COR-L47 (cell line): Measurements from ENCODE around the gene NR1H2.
A peak's percentile ranks its signal among the peaks of the same experiment; 100 is the strongest.
"Not testable (repeated sequence)": the region's sequence is repeated elsewhere in the genome, so short reads cannot be mapped to it uniquely, and the experiment has no call there.

Experiments used
- DNase-seq: peaks from one replicate; lab custom pipeline; 2025; lab: John Stamatoyannopoulos, UW

The NR1H2 gene

GRCh38 chr19:50376166-50377050 is at the start of gene NR1H2:
Gene NR1H2 (plus strand): TSS chr19:50376457. CDS start chr19:50377606, 1,149 bp downstream.
- peak; percentile 97 for DNase-seq

DNA sequence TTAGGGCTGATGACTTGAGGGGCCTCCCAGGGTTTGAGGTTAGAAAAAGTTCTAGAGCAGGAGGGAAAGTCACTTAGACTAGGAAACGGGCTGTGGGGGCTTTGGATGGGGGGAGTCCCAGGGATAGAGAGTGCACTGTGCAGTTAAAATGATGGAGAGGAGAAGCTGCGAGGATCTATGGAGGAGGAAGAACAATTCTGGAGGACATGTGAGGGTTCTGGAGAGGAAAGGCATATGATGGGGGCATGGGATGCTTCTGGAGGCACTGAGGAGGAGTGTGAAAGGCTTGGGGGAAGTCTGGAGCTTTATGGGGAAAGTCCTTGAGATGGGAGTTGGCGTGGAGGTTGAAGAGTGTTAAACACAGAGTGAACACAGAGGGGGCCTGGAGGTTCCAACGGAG is 49.2 kb upstream of the NR1H2 start:
- no peak for DNase-seq

- no peak for DNase-seq
These were observed 48.6 kb upstream of the NR1H2 start for GRCh38 chr19:50327461-50328223.

DNA sequence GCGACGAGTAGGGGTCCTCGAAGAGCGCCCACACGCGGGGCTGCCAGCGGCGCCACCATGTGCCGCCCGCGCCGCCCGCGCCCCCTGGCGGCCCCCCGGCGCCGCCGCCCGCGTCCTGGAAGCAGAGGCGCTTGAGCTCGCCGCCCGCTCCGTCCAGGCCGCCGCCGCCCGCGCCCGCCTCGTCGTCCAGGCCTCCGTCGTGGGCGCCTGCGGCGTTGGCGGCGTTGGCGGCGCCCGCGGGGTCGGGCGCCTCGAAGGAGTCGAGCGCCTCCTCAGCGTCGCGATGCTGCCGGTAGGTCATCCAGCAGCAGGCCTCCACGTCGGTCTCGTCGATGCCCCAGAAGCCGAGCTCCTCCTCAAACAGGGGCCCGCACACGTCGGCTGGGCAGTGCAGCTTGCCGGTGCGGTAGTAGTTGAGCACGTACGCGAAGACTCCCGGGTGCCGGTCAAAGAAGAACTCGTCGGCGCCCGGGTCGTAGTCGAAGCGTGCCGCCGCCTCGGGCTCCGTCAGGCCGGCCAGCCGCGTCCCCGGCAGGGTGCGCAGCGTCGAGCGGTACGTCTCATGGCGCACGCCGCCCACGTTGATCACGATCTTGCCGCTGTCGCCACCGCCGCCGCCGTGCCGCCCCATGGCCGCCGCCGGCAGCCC is 47.9 kb upstream of the NR1H2 start:
- DNase-seq, result no peak

GRCh38 chr19:50328873-50329145 is 47.4 kb upstream of the NR1H2 start:
- DNase-seq, result no peak

- peak; percentile 24 for DNase-seq
These were observed 46.9 kb upstream of the NR1H2 start, which contains the start of gene KCNC3 for GRCh38 chr19:50329146-50329925. Gene KCNC3 (minus strand): TSS chr19:50329377. CDS start chr19:50329082, 295 bp downstream.

GRCh38 chr19:50329926-50330294 is 46.3 kb upstream of the NR1H2 start:
- not testable (repeated sequence) for DNase-seq

GRCh38 chr19:50330365-50331078 is 45.7 kb upstream of the NR1H2 start:
- DNase-seq, result no peak

DNA sequence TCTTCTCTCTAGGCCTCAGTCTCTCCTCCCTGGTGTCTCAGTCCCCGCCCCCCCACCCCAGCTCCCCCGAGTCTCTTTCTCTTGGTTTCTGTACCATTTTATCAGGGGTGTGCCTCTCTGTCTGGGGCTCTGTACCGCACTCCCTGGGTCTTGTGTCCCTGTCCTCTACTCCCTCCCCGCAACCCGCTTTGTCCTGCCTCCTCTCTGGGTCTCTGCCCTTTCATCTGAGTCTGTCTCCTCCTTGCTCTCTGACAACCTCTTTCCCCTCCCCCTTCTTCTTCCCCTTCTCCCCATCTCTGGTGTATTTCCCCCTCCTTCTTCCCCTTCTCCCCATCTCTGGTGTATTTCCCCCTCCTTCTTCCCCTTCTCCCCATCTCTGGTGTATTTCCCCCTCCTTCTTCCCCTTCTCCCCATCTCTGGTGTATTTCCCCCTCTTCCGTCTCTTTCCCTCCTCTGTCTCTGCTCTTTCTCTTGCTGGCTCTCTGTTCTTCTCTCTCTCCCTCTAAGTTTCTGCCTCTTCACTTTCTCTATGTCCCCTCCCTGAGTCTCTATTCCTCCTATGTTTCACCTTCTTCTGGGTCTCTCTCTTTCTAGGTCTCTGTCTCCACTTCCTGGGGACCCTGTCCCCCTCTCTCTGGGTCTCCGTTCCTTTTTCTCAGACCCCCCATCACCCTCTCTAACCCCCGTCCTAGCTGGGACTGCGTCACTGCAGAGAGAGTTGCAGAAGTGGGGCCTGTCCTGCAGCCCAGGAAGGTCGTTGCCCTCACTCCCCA is 44.9 kb upstream of the NR1H2 start:
- DNase-seq, result no peak

DNA sequence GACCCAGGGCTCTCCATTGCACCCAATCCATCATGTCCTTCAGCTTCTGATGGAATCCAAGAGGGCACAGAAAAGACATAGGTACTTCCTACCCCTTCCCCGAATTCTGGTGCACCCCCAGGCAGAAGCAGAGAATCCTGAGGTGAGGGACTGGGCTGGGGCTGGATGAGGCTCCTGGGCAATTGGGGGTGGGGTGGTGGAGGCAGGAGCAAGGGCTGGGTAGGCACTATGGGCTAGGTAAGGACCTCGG is 44.3 kb upstream of the NR1H2 start:
- DNase-seq, result no peak

- no peak for DNase-seq
These were observed 43.8 kb upstream of the NR1H2 start for GRCh38 chr19:50332244-50333038.

DNA sequence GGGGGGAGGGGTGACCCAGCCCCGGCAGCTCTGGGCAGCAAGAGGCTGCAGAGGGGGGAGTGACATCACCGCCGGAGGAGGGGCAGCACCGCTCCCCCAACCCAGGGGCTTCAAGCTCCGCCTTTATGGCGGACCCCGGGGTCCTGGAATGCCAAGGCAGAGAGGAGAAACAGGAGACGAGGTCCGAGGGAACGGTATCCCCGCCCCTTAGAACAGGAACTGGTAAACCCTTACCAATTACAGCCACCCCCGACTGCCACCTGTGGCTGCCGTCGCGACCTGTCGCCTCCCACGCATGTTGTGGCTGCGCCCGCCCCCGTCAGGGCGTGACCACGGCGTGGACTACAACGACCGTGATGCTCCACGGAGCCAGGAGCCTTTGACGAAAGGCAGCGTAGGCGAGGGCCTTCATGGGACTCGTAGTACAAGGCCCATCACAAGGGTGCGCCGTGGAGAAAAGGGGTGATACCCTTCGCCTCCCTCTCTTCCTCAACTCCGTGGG is 43.0 kb upstream of the NR1H2 start:
- peak; percentile 52 for DNase-seq

DNA sequence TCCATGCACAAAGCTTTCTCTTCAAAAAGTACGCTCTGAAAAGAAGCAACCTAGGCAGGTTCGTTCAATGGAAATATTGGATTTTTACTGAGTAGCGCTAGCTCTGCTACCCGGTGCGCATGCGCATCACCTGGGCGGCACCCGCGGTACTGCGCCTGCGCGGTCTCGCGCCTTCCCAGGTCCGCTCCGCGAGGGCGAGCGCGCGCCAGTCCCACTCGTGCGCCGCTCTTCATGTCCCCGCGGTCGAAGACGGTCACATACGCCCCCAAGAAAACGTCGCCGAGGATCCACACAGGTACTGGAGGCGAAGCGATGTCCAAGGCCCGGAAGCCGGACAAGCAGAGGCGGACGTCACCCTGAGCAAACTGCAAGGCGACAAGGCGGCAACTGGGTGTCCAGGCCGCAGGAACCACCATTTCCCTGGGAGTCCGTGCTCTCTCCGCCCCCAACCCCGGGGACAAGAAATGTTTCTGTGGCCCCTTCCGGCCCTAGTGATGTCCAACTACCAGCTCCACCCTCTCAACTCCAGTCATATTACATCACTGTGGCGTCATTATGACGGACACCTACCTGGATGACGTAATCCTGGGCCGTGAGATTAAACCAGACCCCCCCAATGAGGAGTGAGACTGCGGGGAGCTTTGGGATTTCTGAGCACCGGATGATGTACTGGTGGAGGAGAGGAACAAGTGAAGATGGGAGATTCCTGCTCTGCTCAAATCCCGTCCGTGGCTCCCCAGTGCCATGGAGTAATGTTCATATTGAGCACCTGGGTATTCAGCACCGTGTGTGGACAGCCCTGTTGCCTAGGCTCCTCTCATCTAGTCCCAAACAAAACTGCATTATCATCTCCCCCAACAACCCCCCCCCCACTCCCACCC is 42.3 kb upstream of the NR1H2 start:
- DNase-seq, result no peak

GRCh38 chr19:50334741-50335421 is 41.4 kb upstream of the NR1H2 start:
- no peak for DNase-seq

DNA sequence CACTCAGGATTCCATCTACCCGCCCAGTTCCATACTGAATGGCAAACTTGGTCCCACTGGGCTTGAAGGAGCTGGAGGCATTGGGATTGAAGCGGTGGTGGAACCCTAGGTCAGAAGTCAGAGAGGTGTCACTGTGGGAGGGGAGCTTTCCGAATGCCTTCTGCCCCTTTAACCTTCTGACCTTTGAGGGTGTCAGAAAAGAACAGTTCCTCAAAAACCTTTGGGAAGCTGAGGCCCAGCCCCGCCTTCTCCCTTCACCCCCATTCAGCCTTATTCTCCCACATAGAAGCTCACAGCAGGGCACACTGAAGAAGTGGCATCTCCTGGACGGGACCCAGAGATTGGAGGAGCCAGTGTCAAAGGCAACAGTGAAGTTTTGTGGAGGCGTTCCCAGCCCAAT is 39.2 kb upstream of the NR1H2 start:
- not testable (repeated sequence) for DNase-seq

DNA sequence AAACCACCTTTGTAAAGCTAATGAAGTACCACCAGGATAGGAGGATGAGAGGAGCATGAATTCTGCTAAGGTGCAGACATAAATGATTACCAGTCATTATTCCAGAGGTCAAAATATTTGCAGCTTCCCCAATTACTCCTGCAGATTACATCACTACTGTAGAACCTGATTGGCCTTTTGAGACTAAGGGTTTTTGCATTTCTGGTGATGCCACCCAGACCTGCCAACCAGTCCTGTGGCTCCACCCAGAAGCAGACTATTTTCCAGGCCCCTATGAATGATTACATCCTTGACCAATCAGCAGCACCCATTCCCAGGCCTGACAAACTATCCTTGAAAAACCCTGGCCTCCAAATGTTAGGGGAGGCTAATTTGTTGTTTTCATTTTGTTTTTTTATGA is 35.9 kb upstream of the NR1H2 start:
- no peak for DNase-seq

DNA sequence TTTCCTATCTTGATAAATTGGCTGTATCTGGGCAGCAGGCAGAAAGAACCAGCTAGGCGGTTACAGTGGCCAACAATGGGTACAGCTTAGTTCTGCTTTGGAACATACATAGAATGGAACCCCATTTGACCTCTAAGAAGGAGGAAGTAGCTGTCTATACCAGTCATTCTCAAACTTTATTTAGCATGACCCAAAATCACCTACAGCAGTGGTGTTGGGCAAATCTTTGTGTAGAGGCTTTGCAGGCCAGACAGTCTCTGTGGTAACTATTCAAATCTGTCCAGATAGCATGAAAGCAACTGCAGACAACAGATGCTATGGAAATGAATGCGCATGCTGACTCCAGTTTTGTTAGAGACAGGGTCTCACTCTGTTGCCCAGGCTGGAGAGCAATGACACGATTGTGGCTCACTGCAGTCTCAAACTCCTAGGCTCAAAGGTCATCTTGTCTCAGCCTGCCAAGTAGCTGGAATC is 35.1 kb upstream of the NR1H2 start:
- DNase-seq, result no peak

DNA sequence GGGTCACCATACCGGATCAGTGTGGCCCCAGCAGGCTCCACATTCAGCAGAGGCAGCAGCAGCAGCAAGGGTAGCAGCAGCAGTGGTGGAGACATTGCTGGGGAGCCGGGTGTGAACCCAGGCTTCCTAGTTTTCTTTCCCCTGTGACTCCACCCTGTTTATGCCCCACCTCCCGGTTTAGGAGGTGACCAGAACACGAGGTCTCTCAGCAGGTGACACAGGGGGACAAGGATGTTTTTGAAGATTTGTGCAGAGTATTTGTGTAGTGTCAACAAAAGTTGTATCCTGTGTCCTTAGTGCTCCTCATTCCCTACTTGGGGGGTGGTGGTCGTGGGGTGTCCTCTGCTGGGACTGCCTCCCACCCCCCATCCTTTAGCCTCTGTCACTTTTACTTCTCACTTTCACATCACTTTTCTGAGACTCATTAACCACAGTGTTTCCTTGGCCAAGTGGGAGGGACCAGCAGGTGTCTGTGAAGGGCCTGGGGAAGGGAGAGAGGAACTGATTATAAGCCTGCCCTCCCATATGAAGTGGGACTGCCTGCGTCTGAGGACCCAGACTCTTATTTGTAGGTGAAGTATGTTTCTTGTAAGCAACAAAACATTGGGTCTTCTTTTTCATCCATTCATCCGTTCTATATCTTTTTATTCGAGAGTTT is 31.5 kb upstream of the NR1H2 start:
- DNase-seq, result no peak
